Measurements from ENCODE around the gene TMEM163. TPM values are rescaled to one million over a fixed set of nuclear protein-coding genes. Genes with fewer than 3 reads are reported as not detected.

The TMEM163 gene
- total RNA-seq, 1 donor from 2014 or later, result 0.95 TPM

DNA sequence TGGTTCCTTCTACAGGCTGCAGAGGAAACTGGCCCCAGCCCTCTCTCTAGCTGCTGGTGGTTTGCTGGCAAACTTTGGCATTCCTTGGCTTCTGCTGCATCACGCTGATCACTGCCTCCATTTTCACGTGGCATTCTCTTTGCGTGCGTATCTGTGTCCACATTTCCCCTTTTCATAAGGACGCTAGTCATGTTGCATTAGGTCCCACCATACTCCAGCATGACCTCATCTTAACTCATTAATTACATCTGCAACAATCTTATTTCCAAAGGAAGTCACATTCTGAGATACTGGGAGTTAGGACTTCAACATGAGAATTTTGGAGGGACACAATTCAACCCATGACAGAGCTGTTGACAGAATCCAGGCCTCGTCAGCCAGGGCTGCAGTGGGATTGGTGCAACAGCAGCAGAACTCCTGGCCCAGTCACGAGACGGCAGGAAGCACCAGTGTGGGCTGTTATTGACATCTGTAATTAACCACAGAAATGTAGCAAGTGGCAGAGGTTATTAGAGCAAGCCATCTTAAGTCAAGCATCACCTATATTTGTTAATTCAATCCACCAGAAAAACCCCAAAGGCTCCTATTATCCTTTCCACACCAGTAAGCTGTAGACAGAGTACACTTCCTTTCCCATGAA lies 132.4 kb downstream of the TMEM163 start:
- no peaks in the 10 kb centered on the region for H3K4me1 ChIP-seq
- H2AFZ ChIP-seq (replicated peaks), result no peak overlapping the region
- no peaks in the 10 kb centered on the region for H3K79me2 ChIP-seq (ENCODE audit: low read depth)
- no peak overlapping the region for H3K4me3 Mint-ChIP-seq
- H3F3A ChIP-seq (ENCODE audit: low read depth), result no peaks in the 10 kb centered on the region
- H3K27me3 Mint-ChIP-seq (ENCODE audit: insufficient read depth, low read depth), result peaks cover 4% of the 10 kb centered on the region
- H3K36me3 Mint-ChIP-seq, result no peaks in the 10 kb centered on the region
- H4K20me1 ChIP-seq (ENCODE audit: low read depth), result no peaks in the 10 kb centered on the region
- H3K4me2 ChIP-seq, result no peak overlapping the region
- H3K27ac Mint-ChIP-seq, result no peak overlapping the region
- no peak overlapping the region for H3K4me3 ChIP-seq
- H3K9me3 ChIP-seq (ENCODE audit: low read depth), result no peaks in the 10 kb centered on the region
- peaks cover 3% of the 10 kb centered on the region for H3K4me1 Mint-ChIP-seq
- no peaks in the 10 kb centered on the region for H3K27me3 ChIP-seq
- no peak for DNase-seq (ENCODE audit: low spot score)
- no peak overlapping the region for H3K9ac ChIP-seq
- H3K27ac ChIP-seq, result no peak overlapping the region
- TF ChIP-seq EZH2 (IDR thresholded peaks at IDR 0.05) (no peak), EZH2phosphoT487 (IDR thresholded peaks at IDR 0.05) (no peak), CTCF (IDR thresholded peaks at IDR 0.05) (no peak)
- H3K36me3 ChIP-seq, result no peaks in the 10 kb centered on the region
- H3K9me3 Mint-ChIP-seq, result peaks cover 22% of the 10 kb centered on the region

- Mint-ChIP-seq H3K36me3 (no peaks in the 10 kb centered on the region), H3K9me3 (peaks cover 7% of the 10 kb centered on the region), H3K27ac (no peak overlapping the region), H3K27me3 (ENCODE audit: insufficient read depth, low read depth) (peaks cover 2% of the 10 kb centered on the region), H3K4me1 (peaks cover 3% of the 10 kb centered on the region), H3K4me3 (no peak overlapping the region)
- H3F3A ChIP-seq (ENCODE audit: low read depth), result peaks cover 3% of the 10 kb centered on the region
- no peak overlapping the region for H3K4me3 ChIP-seq
- no peak overlapping the region for H2AFZ ChIP-seq (replicated peaks)
- no peaks in the 10 kb centered on the region for H4K20me1 ChIP-seq (ENCODE audit: low read depth)
- H3K9ac ChIP-seq, result no peak overlapping the region
- no peaks in the 10 kb centered on the region for H3K9me3 ChIP-seq (ENCODE audit: low read depth)
- TF ChIP-seq CTCF (IDR thresholded peaks at IDR 0.05) (no peak), EZH2 (IDR thresholded peaks at IDR 0.05) (no peak), EZH2phosphoT487 (IDR thresholded peaks at IDR 0.05) (no peak)
- no peak overlapping the region for H3K4me2 ChIP-seq
- H3K27ac ChIP-seq, result no peak overlapping the region
- H3K36me3 ChIP-seq, result no peaks in the 10 kb centered on the region
- no peak for DNase-seq (ENCODE audit: low spot score)
- H3K27me3 ChIP-seq, result no peaks in the 10 kb centered on the region
- peaks cover 14% of the 10 kb centered on the region for H3K4me1 ChIP-seq
- no peaks in the 10 kb centered on the region for H3K79me2 ChIP-seq (ENCODE audit: low read depth)
These were observed 134.7 kb downstream of the TMEM163 start for GRCh38 chr2:134583997-134584520.

DNA sequence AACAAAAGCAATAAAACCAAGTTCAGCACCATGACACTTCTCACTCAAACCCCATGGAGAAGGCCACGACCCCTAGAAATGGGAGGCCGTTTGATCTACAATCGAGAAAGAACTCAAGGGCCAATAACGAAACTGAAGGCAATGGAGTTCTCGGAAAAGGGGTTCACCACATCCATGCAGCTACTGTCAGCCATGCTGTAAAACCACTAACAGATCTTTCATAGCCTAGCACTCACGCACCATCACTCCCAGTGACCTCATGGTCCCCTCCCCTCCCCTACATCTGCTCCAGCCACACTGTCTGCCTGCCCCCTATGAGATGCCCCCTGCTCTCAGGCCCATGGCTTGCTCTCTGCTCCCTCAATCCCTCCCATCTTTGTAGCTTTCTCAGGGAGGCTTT lies 135.3 kb downstream of the TMEM163 start:
- no peaks in the 10 kb centered on the region for H3K36me3 ChIP-seq
- Mint-ChIP-seq H3K27ac (no peak overlapping the region), H3K4me3 (no peak overlapping the region), H3K36me3 (no peaks in the 10 kb centered on the region), H3K9me3 (peaks cover 5% of the 10 kb centered on the region), H3K4me1 (peaks cover 3% of the 10 kb centered on the region), H3K27me3 (ENCODE audit: insufficient read depth, low read depth) (no peaks in the 10 kb centered on the region)
- peaks cover 20% of the 10 kb centered on the region for H3K4me1 ChIP-seq
- no peak overlapping the region for H2AFZ ChIP-seq (replicated peaks)
- no peaks in the 10 kb centered on the region for H3K79me2 ChIP-seq (ENCODE audit: low read depth)
- peaks cover 5% of the 10 kb centered on the region for H3F3A ChIP-seq (ENCODE audit: low read depth)
- no peak for DNase-seq (ENCODE audit: low spot score)
- no peak overlapping the region for H3K9ac ChIP-seq
- no peak overlapping the region for H3K27ac ChIP-seq
- no peaks in the 10 kb centered on the region for H4K20me1 ChIP-seq (ENCODE audit: low read depth)
- no peak for TF ChIP-seq EZH2 (IDR thresholded peaks at IDR 0.05)
- TF ChIP-seq CTCF (IDR thresholded peaks at IDR 0.05), result no peak
- no peak for TF ChIP-seq EZH2phosphoT487 (IDR thresholded peaks at IDR 0.05)
- no peak overlapping the region for H3K4me2 ChIP-seq
- H3K4me3 ChIP-seq, result no peak overlapping the region
- no peaks in the 10 kb centered on the region for H3K27me3 ChIP-seq
- no peaks in the 10 kb centered on the region for H3K9me3 ChIP-seq (ENCODE audit: low read depth)

Data from neural progenitor cell (in vitro differentiated cells).